Fibroblast of mammary gland (primary cell): ENCODE results near the gene AMN.

Experiments
- DNase-seq: peaks from one replicate; pipeline ENCODE4 v3.0.0-alpha.2; 2010; ENCODE audit warnings: low read depth
- H3K4me3 ChIP-seq: 2 replicates; pipeline ENCODE4 v1.5.1; 2011; ENCODE audit warnings: low read depth, mild to moderate bottlenecking, low read length, moderate library complexity; ENCODE audit not compliant: control insufficient read depth
- CTCF ChIP-seq: conservative IDR thresholded peaks from 2 replicates; pipeline ENCODE4 v1.5.1; 2011; ENCODE audit warnings: low read depth, low read length, inconsistent platforms; ENCODE audit not compliant: control insufficient read depth, insufficient read depth

The AMN gene

DNA sequence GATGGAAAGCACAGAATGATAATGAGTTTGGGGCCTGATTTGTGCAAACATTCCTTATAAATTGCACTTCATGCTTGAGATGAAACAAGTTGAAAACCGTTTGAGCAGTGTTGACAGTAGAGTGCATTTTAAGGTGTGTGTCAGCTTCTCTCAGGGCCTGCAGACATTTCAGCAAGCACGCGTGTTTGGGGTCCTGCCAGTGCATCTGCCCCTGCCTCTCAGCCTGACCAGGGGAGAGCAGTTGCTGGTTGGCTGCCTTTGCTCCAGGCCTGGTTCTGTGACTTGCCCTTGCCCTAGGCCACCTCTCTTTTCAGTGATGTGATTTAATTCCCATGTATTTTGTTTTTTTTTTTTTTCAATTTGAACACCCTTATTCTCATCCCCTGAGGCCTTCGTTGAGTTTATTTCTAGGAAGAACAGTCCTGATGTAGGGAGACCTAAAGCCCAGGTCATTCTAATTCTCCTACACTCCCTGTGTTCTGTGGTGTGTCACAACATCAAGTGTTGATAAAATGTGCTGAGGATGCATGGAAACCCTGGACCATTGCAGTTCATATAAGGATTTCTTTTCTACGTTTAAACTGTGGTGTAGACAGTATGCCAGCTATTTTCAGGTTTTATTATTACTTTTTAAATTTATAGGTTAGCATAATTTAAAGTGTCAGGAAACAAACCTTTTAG, 40.1 kb upstream of the AMN start:
- DNase-seq: no peak
- H3K4me3 ChIP-seq: no peak overlapping the region
- no peak for TF ChIP-seq CTCF

DNA sequence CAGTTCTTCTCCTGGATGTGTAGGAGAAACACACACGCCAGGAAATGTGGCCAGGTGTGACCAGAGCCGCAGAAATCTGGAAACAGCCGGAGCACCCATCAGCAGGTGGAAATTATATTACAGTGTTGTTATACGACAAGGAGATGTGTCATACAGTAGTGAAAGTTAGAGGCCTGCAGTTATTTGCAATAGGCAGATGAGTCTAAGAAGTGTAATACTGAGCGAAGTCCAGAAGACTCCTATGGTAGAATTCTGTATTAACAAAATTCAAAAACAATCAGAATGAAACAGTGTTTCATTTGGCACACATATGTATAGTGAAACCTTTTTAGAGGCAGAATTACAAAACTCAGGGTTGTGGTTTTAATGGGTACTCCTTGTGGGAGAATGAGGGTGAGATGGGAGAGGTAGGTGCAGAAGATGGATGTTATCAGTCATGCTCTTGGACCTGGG, 39.3 kb upstream of the AMN start:
- DNase-seq: no peak
- TF ChIP-seq CTCF: no peak
- H3K4me3 ChIP-seq: no peak overlapping the region

DNA sequence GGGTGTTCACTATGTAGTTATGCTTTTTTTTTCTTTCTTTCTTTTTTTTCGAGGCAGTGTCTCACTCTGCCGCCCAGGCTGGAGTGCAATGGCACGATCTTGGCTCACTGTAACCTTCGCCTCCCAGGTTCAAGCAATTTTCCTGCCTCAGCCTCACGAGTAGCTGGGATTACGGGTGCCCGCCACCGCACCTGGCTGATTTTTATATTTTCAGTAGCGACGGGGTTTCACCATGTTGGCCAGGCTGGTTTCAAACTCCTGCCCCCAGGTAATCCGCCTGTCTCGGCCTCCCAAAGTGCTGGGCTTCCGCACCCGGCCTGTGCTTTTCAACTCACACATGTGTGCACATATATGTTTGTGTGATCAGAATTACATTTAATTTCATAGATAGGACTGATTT, 38.9 kb upstream of the AMN start:
- TF ChIP-seq CTCF: no peak
- DNase-seq: no peak
- no peak overlapping the region for H3K4me3 ChIP-seq

DNA sequence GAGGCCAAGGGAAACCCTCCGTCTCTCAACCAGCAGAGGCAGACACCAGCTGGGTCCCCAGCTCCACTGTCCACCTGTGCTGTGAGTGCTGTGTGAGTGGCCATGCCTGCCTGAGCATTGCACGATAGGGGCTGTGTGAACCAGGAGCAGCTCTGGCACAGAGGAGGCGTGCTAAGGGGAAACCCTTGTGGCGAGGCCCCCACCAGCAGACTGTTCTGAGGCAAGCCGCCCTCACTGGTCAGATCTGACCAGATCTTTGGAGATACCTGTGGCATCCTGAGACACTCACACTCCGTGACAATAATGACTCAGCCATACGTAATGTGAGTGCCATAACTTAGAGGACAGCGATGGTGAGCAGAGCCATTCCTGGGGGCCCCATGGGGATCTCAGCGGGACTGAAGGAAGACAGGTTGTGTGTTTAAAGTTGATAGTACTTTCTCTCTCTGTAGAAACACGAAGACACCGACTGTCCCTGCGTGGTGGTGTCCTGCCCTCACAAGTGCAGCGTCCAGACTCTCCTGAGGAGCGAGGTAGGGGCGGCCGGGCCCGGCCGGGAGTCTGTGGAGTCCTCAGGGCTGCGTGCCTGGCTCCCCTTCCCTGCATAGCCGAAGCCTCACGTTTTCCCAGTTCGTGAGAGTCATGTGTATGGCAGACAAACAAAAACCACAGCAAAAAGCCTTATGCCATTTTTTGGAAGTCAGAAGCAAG, 36.6 kb upstream of the AMN start:
- TF ChIP-seq CTCF: no peak
- no peak for DNase-seq
- H3K4me3 ChIP-seq: no peak overlapping the region

- H3K4me3 ChIP-seq: no peak overlapping the region
- DNase-seq: no peak
- TF ChIP-seq CTCF: no peak
Observed at GRCh38 chr14:102888748-102889147, 33.7 kb upstream of the AMN start.

DNA sequence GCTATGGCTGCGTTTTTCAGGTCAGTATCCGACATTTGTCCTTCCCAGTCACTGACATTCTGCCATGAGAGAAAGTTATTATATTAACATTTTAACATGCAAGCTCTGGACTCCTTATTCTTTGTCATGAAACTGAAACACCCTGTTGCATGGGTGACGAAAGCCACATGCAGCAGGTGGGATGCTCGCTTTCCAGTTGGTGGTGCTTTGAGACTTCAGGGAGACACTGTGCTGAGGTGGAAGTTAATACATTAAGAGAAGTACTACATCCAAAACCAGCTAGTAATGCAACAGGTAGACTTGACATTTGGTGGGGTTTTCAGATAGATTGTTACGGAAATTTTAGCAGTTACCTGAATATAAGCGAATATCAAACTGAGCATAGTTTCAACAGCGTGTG, 32.8 kb upstream of the AMN start:
- TF ChIP-seq CTCF: no peak
- DNase-seq: no peak
- H3K4me3 ChIP-seq: no peak overlapping the region
